Smooth muscle cell (in vitro differentiated cells): ENCODE measurements around the gene WNT9B. TPM values are rescaled to one million over a fixed set of nuclear protein-coding genes. Genes with fewer than 3 reads are reported as not detected.

Experiments
- DNase-seq: peaks from one replicate; lab custom pipeline; 2025; ENCODE audit not compliant: unreplicated experiment; lab: John Stamatoyannopoulos, UW
- H2AFZ ChIP-seq: fragments of 200-600 bp; sonication (generic); 2 replicates; pipeline ENCODE4 v1.6.0; 2016; ENCODE audit warnings: antibody characterized with exemption, low read depth, mild to moderate bottlenecking
- H3F3A ChIP-seq: fragments of 200-600 bp; sonication (generic); 2 replicates; pipeline ENCODE4 v1.6.0; 2017; ENCODE audit warnings: antibody characterized with exemption, low read depth
- H3K27ac ChIP-seq: fragments of 200-600 bp; sonication (generic); 2 replicates; pipeline ENCODE4 v1.5.1; 2016; ENCODE audit warnings: low read depth, mild to moderate bottlenecking
- H3K27me3 ChIP-seq: fragments of 200-600 bp; sonication (generic); 2 replicates; pipeline ENCODE4 v1.6.1; 2016; ENCODE audit warnings: low read depth, mild to moderate bottlenecking
- H3K36me3 ChIP-seq: fragments of 200-600 bp; sonication (generic); 2 replicates; pipeline ENCODE4 v1.5.1; 2016; ENCODE audit warnings: low read depth
- H3K4me1 ChIP-seq: fragments of 200-600 bp; sonication (generic); 2 replicates; pipeline ENCODE4 v1.5.1; 2016; ENCODE audit warnings: low read depth
- H3K4me2 ChIP-seq: fragments of 200-600 bp; sonication (generic); 2 replicates; pipeline ENCODE4 v1.6.0; 2016; ENCODE audit warnings: mild to moderate bottlenecking
- H3K4me3 ChIP-seq: fragments of 200-600 bp; sonication (generic); 2 replicates; pipeline ENCODE4 v1.5.1; 2016; ENCODE audit warnings: mild to moderate bottlenecking
- H3K79me2 ChIP-seq: fragments of 200-600 bp; sonication (generic); 2 replicates; pipeline ENCODE4 v1.6.0; 2016; ENCODE audit warnings: low read depth, mild to moderate bottlenecking
- H3K9ac ChIP-seq: fragments of 200-600 bp; sonication (generic); 2 replicates; pipeline ENCODE4 v1.6.0; 2016; ENCODE audit warnings: low read depth
- H3K9me3 ChIP-seq: fragments of 200-600 bp; sonication (generic); replicated peaks from 2 replicates; pipeline ENCODE4 v1.5.1; 2016; ENCODE audit warnings: low read depth
- H4K20me1 ChIP-seq: fragments of 200-600 bp; sonication (generic); 2 replicates; pipeline ENCODE4 v1.6.0; 2016; ENCODE audit warnings: low read depth
- WGBS: methylation state at CpG from one replicate; pipeline ENCODE4 v1.1.7; 2016; ENCODE audit warnings: low lambda C conversion rate; 5-methylcytosine and 5-hydroxymethylcytosine counted together
- polyA plus RNA-seq: library from polyadenylated mRNA; unstranded; fragments of >200 nt; fragmentation: Nextera tagmentation; extraction: Ambion mirVana; gene quantifications from 2 replicates; pipeline ENCODE4 v1.2.1, GENCODE V29; 2016
- total RNA-seq: library from RNA; depleted of rRNA; stranded (reverse); fragments of >200 nt; gene quantifications from 2 replicates; pipeline ENCODE4 v1.2.3, GENCODE V29; 2014
- TF ChIP-seq, protein P1 (sequence below): fragments of 200-600 bp; sonication (generic); IDR thresholded peaks from 2 replicates; pipeline ENCODE4 v1.5.1; 2017; ENCODE audit warnings: borderline replicate concordance, mild to moderate bottlenecking, antibody characterized with exemption; ENCODE audit not compliant: insufficient read depth, poor library complexity, severe bottlenecking

Gene WNT9B
- total and polyA plus RNA-seq, 2 experiments from 2014 or later: not detected

DNA sequence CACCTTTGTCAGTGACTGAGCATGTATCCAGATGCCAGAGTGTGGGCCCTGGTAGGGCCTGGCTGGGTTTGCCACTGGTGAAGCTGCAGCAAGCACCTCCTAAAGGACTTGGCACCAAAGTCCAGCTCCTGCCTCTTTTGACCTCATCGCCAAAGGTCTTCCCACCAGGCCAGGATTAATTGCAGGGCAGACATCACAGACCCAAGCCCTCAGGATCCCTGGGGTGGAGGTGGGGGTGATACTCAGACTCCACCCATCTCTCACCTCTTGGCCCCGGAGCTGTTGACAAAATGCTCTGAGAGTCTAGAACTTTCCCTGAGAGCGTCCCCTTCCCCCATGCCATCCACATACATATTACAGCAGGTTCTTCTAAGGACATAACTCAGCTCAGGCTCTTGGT lies 37.5 kb upstream of the WNT9B start:
- H3K9me3 ChIP-seq: no peaks in the 10 kb centered on the region
- DNase-seq: no peak
- H3K4me1 ChIP-seq: peaks cover 17% of the 10 kb centered on the region
- TF ChIP-seq, protein P1, sequence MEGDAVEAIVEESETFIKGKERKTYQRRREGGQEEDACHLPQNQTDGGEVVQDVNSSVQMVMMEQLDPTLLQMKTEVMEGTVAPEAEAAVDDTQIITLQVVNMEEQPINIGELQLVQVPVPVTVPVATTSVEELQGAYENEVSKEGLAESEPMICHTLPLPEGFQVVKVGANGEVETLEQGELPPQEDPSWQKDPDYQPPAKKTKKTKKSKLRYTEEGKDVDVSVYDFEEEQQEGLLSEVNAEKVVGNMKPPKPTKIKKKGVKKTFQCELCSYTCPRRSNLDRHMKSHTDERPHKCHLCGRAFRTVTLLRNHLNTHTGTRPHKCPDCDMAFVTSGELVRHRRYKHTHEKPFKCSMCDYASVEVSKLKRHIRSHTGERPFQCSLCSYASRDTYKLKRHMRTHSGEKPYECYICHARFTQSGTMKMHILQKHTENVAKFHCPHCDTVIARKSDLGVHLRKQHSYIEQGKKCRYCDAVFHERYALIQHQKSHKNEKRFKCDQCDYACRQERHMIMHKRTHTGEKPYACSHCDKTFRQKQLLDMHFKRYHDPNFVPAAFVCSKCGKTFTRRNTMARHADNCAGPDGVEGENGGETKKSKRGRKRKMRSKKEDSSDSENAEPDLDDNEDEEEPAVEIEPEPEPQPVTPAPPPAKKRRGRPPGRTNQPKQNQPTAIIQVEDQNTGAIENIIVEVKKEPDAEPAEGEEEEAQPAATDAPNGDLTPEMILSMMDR: no peak
- no peaks in the 10 kb centered on the region for H4K20me1 ChIP-seq
- no peak overlapping the region for H3K27ac ChIP-seq
- peaks cover 28% of the 10 kb centered on the region for H3K27me3 ChIP-seq
- H3K79me2 ChIP-seq: no peaks in the 10 kb centered on the region
- no peak overlapping the region for H3K4me3 ChIP-seq
- H2AFZ ChIP-seq: no peak overlapping the region
- 87% methylated on average over 3 of the region's 3 CpGs for WGBS
- H3K9ac ChIP-seq: no peak overlapping the region
- H3F3A ChIP-seq: no peaks in the 10 kb centered on the region
- no peak overlapping the region for H3K4me2 ChIP-seq
- no peaks in the 10 kb centered on the region for H3K36me3 ChIP-seq

DNA sequence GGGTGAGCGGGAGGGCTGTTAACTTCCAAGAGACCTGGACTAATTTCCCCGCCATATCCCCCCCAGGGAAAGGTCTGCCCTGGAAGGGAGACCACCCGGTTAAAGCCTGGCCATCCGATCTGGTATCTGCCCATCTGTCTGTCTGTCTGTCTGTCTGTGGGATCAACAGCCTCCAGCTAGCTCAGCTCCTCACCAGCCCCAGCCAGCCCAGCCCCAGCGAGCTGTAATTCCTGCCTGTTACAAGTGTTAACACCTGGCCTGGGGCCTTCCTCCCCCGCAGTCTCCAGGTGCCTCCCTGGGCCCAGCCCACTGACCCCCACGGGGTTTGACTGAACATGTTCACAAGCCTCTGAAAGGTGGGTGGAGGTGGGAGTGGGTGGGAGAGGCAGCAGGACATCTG lies 36.9 kb upstream of the WNT9B start:
- Histone ChIP-seq H3K4me3 (no peak overlapping the region), H3K4me2 (no peak overlapping the region), H3K36me3 (no peaks in the 10 kb centered on the region), H3K4me1 (peaks cover 21% of the 10 kb centered on the region), H3F3A (no peaks in the 10 kb centered on the region), H3K79me2 (no peaks in the 10 kb centered on the region), H3K9ac (no peak overlapping the region), H4K20me1 (no peaks in the 10 kb centered on the region), H2AFZ (no peak overlapping the region), H3K27ac (no peak overlapping the region), H3K9me3 (no peaks in the 10 kb centered on the region), H3K27me3 (peaks cover 34% of the 10 kb centered on the region)
- no peak for DNase-seq
- TF ChIP-seq, protein P1: no peak
- WGBS: 46% methylated on average over 7 of the region's 7 CpGs

DNA sequence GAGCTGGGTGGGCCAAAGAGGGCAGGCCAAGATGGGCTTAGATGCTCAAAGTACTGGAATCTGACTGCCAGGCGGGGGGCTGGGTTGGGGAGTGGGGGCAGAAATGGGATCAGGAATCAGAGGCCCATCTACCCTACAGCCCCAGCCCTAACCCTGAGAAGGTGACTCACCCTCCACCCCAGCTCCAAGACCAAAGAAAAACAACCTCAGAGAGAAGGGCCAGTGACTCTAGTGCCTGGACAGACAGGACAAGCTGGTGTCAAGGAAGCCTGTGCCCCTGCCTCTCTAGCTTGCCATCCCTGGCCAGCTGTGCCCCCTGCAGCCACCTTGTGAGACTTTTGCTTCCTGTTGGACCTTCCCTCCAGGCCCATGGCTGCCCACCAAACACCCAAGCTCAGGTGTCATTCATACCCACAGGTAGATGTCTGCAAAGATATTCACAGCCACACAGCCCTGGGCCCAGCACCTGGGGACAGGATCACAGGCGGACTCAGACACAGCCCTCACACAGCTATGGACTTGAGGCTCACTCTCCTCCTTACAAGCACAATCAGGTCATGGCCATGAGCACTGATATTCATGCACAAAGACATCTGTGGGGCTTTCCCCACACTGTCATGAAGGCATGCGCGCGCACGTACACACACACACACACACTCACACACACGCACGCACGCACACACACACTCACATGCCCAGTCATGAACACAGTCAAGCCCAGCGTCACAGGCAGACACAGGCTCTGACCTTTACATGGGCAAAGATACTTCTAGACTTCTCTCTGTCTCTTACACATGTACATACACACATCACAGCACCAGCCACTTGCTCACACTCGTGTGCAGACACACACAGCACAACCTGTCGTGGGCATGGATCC lies 35.7 kb upstream of the WNT9B start:
- Histone ChIP-seq H3K9me3 (no peaks in the 10 kb centered on the region), H3K27me3 (peaks cover 46% of the 10 kb centered on the region), H3K27ac (no peak overlapping the region), H4K20me1 (no peaks in the 10 kb centered on the region), H3K4me1 (peaks cover 25% of the 10 kb centered on the region), H3K4me3 (no peak overlapping the region), H3K79me2 (no peaks in the 10 kb centered on the region), H2AFZ (no peak overlapping the region), H3K9ac (no peak overlapping the region), H3K4me2 (no peak overlapping the region), H3F3A (no peaks in the 10 kb centered on the region), H3K36me3 (no peaks in the 10 kb centered on the region)
- DNase-seq: no peak
- WGBS: 74% methylated on average over 11 of the region's 12 CpGs
- TF ChIP-seq, protein P1: no peak
